ENCODE results near the gene NES.

NES gene

DNA sequence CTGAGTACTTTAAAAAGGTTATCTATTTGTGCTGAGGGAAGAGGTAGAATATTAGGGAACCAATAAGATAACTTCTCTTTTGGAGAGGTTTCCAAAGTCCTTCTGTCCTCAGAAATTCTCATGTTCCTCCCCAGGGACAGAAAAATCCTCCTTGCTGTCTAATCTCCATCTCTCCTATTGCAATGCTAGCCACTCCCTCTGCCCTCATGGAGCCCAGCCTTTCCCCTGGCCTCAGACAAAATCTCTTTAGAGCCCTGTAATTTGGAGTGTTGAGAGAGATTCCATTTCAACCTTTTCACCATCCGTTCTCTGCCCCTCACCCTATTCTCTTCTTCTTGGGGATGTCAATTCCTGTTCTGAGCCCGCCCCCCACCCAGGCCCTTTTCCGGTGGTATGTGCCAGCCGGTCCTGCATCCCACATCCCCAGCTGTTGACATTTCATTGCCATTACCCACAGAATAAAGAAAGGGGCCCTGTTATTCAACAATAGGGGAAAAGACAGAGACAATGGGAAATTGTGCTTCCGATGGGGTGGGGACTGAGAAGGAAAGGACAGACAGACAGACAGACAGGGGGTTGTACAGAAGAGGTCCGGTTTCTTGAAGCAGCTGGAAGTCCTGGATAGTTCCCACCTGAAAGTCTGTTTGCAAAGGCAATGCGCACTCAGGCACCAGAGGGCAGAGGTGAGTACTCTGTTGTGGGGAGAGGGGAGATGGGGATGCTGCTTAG, 58.2 kb downstream of the NES start, which contains the start of gene HAPLN2:
Gene HAPLN2 (plus strand): TSS at position 563 of the 729 bp plus-strand sequence. CDS start 4,076 bp downstream, outside the sequence.
- DNase-seq, result no peak

All from femur (tissue), 1 donor.